Measurements from ENCODE around the gene MLIP.

GRCh38 chr6:54073487-54073886 lies 37.8 kb upstream of the MLIP start:
- TF ChIP-seq POLR2A (IDR thresholded peaks at IDR 0.05) (no peak), CTCF (IDR thresholded peaks at IDR 0.05) (no peak)

Data from lower leg skin (tissue), 3 donors.